BLaER1 (cell line): ENCODE data around the gene GPBP1L1.
"Not testable (repeated sequence)": the region's sequence is repeated elsewhere in the genome, so short reads cannot be mapped to it uniquely, and the experiment has no call there.

Experiments used
- H3K27ac ChIP-seq: shearing (Covaris generic); formaldehyde crosslinking; 2 replicates; pipeline ENCODE4 v1.8.1; 2022
- H3K27me3 ChIP-seq: shearing (Covaris generic); formaldehyde crosslinking; 2 replicates; pipeline ENCODE4 v1.8.1; 2022
- H3K36me3 ChIP-seq: shearing (Covaris generic); formaldehyde crosslinking; 2 replicates; pipeline ENCODE4 v1.8.1; 2022
- H3K4me1 ChIP-seq: shearing (Covaris generic); formaldehyde crosslinking; 2 replicates; pipeline ENCODE4 v1.8.1; 2022
- H3K4me2 ChIP-seq: shearing (Covaris generic); formaldehyde crosslinking; 2 replicates; pipeline ENCODE4 v1.8.1; 2022
- H3K4me3 ChIP-seq: shearing (Covaris generic); formaldehyde crosslinking; 2 replicates; pipeline ENCODE4 v1.8.1; 2022
- H3K9ac ChIP-seq: shearing (Covaris generic); formaldehyde crosslinking; 2 replicates; pipeline ENCODE4 v1.8.1; 2022
- H3K9me3 ChIP-seq: shearing (Covaris generic); formaldehyde crosslinking; 2 replicates; pipeline ENCODE4 v1.8.1; 2022
- H4K20me1 ChIP-seq: shearing (Covaris generic); formaldehyde crosslinking; 2 replicates; pipeline ENCODE4 v1.8.1; 2022
- Cebpa-rat ChIP-seq: shearing (Covaris generic); IDR thresholded peaks from 2 replicates; pipeline ENCODE4 v1.8.1; 2022

GPBP1L1 gene

DNA sequence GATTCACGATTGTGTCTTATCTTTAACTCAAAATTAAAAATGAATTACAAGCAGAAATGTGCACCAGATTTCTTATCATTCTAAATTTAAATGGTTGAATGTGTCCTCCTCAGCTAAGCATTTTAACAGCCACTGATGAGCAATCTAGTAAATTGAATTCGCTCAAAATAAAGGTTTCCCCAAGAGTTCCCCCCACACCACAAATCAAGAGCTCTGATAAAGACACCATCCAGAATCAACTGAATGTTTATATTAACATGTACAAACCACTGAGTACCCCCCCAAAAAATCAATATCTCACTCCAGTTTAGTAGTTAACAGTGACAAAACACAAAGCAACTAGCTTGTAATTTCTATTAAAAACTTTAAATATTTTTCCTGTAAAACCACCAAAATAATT lies 1.9 kb downstream of the GPBP1L1 start:
- Histone ChIP-seq H3K36me3 (peaks cover 8% of the 10 kb centered on the region; the same call in 1 of the 2 replicates), H3K9ac (peak overlapping the region; percentile 56; the same call in 1 of the 2 replicates), H3K4me2 (peak overlapping the region; percentile 69), H3K4me1 (peaks cover 59% of the 10 kb centered on the region), H3K4me3 (peak overlapping the region; percentile 99), H3K27ac (no peak overlapping the region), H3K27me3 (no peaks in the 10 kb centered on the region), H4K20me1 (peaks cover 60% of the 10 kb centered on the region), H3K9me3 (no peaks in the 10 kb centered on the region)
- no peak for TF ChIP-seq Cebpa-rat

DNA sequence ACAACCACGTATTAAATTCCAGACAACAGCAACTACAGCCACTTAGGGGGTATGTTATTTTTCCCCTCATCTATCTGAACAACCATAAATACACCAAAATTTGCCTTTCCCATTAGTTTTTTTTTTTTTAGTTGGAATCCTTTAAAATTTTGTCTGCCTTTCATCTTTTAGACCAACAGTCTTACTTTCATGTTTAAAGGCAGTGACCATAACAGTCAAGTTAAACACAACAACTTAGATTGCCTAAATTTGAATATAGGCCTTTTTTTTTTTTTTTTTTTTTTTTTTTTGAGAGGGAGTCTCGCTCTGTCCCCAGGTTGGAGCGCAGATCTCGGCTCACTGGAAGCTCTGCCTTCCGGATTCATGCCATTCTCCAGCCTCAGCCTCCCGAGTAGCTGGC lies 3.4 kb downstream of the GPBP1L1 start:
- peaks cover 75% of the 10 kb centered on the region for H4K20me1 ChIP-seq
- no peak overlapping the region for H3K27ac ChIP-seq
- no peak for TF ChIP-seq Cebpa-rat
- H3K9ac ChIP-seq, result no peak overlapping the region
- no peaks in the 10 kb centered on the region for H3K9me3 ChIP-seq
- peaks cover 60% of the 10 kb centered on the region for H3K4me1 ChIP-seq
- no peaks in the 10 kb centered on the region for H3K27me3 ChIP-seq
- peak overlapping the region; percentile 69 for H3K4me2 ChIP-seq
- no peak overlapping the region for H3K4me3 ChIP-seq
- peaks cover 11% of the 10 kb centered on the region; the same call in 1 of the 2 replicates for H3K36me3 ChIP-seq

DNA sequence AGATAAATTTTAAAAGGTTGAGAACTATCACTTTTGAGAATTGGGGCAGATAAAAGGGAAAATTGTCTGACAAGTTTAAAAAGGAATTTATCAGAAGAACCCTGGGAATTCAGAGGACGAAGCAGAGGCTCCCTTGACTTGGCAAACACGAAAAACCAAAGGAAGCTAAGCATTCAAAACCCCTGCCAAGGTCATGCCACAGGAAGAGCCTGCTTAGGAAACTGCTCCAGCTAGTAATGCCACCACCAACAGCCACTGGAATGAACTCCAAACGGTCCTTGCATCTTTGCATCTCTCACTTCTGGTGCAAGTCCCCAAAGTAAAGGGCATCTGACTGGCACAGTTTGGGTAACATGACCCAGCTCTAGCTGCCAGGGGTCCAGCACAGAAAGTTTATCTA lies 7.2 kb downstream of the GPBP1L1 start:
- Histone ChIP-seq H4K20me1 (peaks cover 99% of the 10 kb centered on the region), H3K4me2 (peak overlapping the region; percentile 34)

DNA sequence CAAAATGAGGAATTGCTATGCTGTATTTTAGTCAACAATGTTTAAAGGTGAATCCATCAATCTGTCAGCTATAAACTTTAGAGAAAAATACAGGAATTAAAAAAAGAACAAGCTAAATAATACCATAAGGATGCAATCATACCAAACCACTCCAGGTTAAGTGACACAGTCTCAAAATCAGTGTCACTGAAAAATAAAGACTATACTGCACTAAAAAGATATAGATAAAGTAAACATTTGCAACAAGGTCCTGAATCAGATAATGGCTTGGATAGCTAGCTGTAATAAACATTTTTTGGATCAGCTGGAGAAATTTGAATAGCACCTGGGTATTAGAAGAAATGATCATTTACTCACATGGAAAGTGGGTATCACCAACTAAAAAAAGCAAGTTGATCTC lies 7.8 kb downstream of the GPBP1L1 start:
- no peak overlapping the region for H3K4me2 ChIP-seq
- peaks cover 99% of the 10 kb centered on the region for H4K20me1 ChIP-seq
- H3K27ac ChIP-seq, result no peak overlapping the region

More for the DNA sequence above, 7.2 kb downstream of the GPBP1L1 start:
- H3K4me3 ChIP-seq, result no peak overlapping the region
- no peak overlapping the region; the same call in 1 of the 2 replicates for H3K9ac ChIP-seq
- no peak overlapping the region for H3K27ac ChIP-seq
- peaks cover 52% of the 10 kb centered on the region for H3K4me1 ChIP-seq
- no peaks in the 10 kb centered on the region for H3K27me3 ChIP-seq
- TF ChIP-seq Cebpa-rat, result no peak
- peaks cover 35% of the 10 kb centered on the region for H3K36me3 ChIP-seq
- no peaks in the 10 kb centered on the region for H3K9me3 ChIP-seq

DNA sequence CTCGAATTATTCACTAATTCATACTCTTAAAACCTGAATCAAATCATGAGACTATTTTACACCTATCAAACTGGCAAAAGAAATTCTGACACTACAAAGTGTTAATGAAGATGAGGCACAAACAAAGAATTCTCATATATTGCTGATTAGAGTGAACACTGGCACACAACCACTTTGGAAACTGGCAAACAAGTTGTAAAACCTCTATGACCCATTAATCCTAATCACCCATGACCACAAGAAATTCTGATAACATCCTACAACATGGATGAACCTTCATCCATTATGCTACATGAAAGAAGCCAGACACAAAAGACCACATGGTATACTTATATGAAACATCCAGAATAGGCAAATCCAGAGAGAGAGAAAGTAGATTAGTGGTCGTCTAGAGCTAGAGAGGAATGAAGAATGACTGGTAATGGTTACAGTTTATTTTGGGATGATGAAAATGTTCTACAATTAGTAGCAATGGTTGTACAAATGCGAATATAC lies 8.5 kb downstream of the GPBP1L1 start:
- Histone ChIP-seq H3K4me3 (no peak overlapping the region), H3K4me2 (no peak overlapping the region), H4K20me1 (peaks cover 99% of the 10 kb centered on the region), H3K27me3 (no peaks in the 10 kb centered on the region), H3K9ac (no peak overlapping the region), H3K9me3 (no peaks in the 10 kb centered on the region), H3K4me1 (peaks cover 39% of the 10 kb centered on the region), H3K36me3 (peaks cover 47% of the 10 kb centered on the region), H3K27ac (no peak overlapping the region)
- TF ChIP-seq Cebpa-rat, result no peak

More for the DNA sequence above, 7.8 kb downstream of the GPBP1L1 start:
- Histone ChIP-seq H3K27me3 (no peaks in the 10 kb centered on the region), H3K36me3 (peaks cover 40% of the 10 kb centered on the region), H3K4me1 (peaks cover 46% of the 10 kb centered on the region), H3K4me3 (no peak overlapping the region), H3K9me3 (no peaks in the 10 kb centered on the region), H3K9ac (no peak overlapping the region)
- TF ChIP-seq Cebpa-rat, result no peak

DNA sequence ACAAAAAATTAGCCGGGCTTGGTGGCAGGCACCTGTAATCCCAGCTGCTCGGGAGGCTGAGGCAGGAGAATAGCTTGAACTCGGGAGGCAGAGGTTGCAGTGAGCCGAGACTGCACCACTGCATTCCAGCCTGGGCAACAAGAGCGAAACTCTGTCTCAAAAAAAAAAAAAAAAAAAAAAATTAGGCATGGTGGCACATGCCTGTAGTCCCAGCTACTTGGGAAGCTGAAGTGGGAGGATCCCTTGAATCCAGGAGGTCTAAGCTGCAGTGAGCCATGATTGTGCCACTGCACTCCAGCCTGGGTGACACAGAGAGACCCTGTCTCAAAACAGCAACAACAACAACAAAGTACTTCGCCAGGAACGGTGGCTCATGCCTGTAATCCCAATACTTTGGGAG lies 9.8 kb downstream of the GPBP1L1 start:
- H3K27me3 ChIP-seq, H3K9me3 ChIP-seq, H3K9ac ChIP-seq, H3K4me3 ChIP-seq, H3K4me2 ChIP-seq, H3K27ac ChIP-seq: not testable (repeated sequence)
- Histone ChIP-seq H3K36me3 (peaks cover 54% of the 10 kb centered on the region), H4K20me1 (peaks cover 99% of the 10 kb centered on the region), H3K4me1 (peaks cover 29% of the 10 kb centered on the region)

DNA sequence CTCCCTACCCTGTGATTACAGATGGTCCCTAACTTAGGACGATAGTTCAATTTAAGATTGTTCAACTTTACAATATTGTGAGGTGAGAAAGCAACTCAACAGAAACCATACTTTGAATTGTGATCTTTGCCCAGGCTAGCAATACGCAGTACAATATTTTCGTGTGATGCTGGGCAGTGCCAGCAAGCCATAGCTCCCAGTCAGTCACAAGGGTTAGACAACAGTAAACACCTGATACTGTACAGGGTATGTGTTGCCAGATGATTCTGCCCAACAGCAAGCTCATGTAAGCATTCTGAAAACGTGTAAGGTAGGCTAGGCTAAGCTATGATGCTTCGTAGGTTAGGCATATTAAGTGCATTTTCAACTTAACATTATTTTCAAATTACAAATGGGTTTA lies 11.9 kb downstream of the GPBP1L1 start:
- H4K20me1 ChIP-seq, result peaks cover 100% of the 10 kb centered on the region
- peaks cover 17% of the 10 kb centered on the region for H3K4me1 ChIP-seq
- H3K27ac ChIP-seq, result no peak overlapping the region
- no peak for TF ChIP-seq Cebpa-rat
- no peak overlapping the region for H3K4me3 ChIP-seq
- no peak overlapping the region for H3K4me2 ChIP-seq
- H3K9me3 ChIP-seq, result no peaks in the 10 kb centered on the region
- H3K36me3 ChIP-seq, result peaks cover 65% of the 10 kb centered on the region
- no peaks in the 10 kb centered on the region for H3K27me3 ChIP-seq
- no peak overlapping the region for H3K9ac ChIP-seq

DNA sequence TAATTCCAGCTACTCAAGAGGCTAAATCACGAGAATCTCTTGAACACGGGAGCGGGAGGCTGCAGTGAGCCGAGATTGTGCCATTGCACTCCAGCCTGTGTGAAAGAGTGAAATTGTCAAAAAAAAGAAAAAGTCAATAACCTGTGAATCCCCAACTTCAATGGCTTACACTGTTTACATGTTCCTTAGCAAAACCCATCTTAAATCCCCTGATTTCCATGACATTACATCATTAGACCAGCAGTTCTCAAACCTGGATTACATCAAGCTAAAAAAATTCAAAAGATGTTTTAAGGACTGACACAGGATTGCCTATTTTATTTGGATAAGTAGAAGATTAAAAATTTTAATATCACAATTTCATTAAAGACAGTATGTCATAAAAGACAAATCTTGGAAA lies 12.4 kb downstream of the GPBP1L1 start:
- TF ChIP-seq Cebpa-rat, result no peak
- peaks cover 100% of the 10 kb centered on the region for H4K20me1 ChIP-seq

DNA sequence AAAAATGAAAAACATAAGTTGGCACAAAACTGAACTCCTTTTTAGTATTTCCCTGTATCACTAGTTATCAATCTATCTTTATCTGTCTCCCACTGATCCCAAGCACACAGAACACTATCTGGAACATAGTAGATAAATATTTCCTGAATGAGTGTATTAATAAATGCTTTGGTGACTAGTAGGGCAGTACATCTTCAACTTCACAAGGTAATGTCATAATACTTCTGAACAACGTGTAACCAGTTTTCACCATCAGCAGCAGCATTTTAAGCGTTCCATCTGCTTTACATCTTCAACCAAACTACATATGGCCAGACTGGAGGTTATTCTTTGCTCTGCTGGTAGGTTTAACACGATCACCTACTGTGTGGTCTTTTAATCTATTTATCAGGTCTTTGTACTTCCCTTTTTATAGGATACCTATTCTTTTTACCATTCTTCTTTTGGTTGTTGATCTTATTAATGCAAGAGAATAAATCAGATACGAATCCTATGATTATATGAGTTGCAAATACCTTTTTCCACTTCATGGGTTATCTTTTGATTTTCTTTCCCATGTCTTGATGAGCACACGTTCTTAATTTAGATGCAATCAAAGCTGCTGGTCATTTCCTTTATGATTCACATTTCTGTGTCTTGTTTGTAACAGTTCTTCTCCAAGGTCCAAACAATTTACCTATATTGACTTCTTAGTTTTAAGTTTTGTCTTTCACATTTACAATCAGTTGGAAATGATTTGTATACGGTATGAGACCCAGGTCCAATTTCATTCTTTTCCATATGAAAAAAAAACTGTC lies 16.3 kb downstream of the GPBP1L1 start:
- Histone ChIP-seq H3K4me2 (no peak overlapping the region), H3K4me1 (0 out of 2 replicates have a peak, but pooled peaks cover 6% of the 10 kb centered on the region), H3K4me3 (no peak overlapping the region), H3K36me3 (peaks cover 75% of the 10 kb centered on the region), H3K9me3 (no peaks in the 10 kb centered on the region), H3K27me3 (no peaks in the 10 kb centered on the region), H3K27ac (no peak overlapping the region), H4K20me1 (peaks cover 100% of the 10 kb centered on the region), H3K9ac (no peak overlapping the region)
- no peak for TF ChIP-seq Cebpa-rat

More for the DNA sequence above, 12.4 kb downstream of the GPBP1L1 start:
- H3K4me1 ChIP-seq, result peaks cover 12% of the 10 kb centered on the region; the same call in 1 of the 2 replicates
- H3K9me3 ChIP-seq, result no peaks in the 10 kb centered on the region
- no peaks in the 10 kb centered on the region for H3K27me3 ChIP-seq
- H3K9ac ChIP-seq, result no peak overlapping the region
- H3K36me3 ChIP-seq, result peaks cover 65% of the 10 kb centered on the region
- no peak overlapping the region for H3K4me2 ChIP-seq
- H3K4me3 ChIP-seq, result no peak overlapping the region
- H3K27ac ChIP-seq, result no peak overlapping the region

DNA sequence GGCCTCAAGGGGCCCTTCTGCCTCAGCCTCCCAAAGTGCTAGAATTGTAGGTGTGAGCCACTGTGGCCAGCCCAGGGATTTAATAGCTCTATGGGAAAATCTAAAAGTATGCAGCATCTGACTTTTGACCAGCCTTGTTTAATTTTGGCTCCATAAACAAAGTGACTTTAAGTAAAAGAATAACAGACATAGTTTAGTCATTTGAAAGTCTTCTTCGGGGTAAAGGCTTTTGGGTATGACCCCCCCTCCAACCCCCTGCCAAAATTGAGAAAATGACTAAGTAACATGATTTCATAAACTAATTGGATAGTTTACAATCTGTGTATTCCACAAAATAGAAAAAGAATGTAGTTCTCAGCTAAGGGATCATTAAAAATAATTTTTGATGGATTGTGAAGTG lies 17.0 kb downstream of the GPBP1L1 start:
- no peaks in the 10 kb centered on the region for H3K27me3 ChIP-seq
- H4K20me1 ChIP-seq, result peaks cover 100% of the 10 kb centered on the region
- H3K9ac ChIP-seq, result no peak overlapping the region
- 0 out of 2 replicates have a peak, but pooled peaks cover 6% of the 10 kb centered on the region for H3K4me1 ChIP-seq
- no peak overlapping the region for H3K4me3 ChIP-seq
- H3K27ac ChIP-seq, result no peak overlapping the region
- H3K9me3 ChIP-seq, result no peaks in the 10 kb centered on the region
- TF ChIP-seq Cebpa-rat, result no peak
- H3K36me3 ChIP-seq, result peaks cover 75% of the 10 kb centered on the region
- no peak overlapping the region for H3K4me2 ChIP-seq
